Fibroblast of mammary gland (primary cell): ENCODE results near the gene AMH.

ENCODE experiments used
- DNase-seq: peaks from one replicate; pipeline ENCODE4 v3.0.0-alpha.2; 2010; ENCODE audit warnings: low read depth
- H3K4me3 ChIP-seq: 2 replicates; pipeline ENCODE4 v1.5.1; 2011; ENCODE audit warnings: low read depth, mild to moderate bottlenecking, low read length, moderate library complexity; ENCODE audit not compliant: control insufficient read depth
- CTCF ChIP-seq: conservative IDR thresholded peaks from 2 replicates; pipeline ENCODE4 v1.5.1; 2011; ENCODE audit warnings: low read depth, low read length, inconsistent platforms; ENCODE audit not compliant: control insufficient read depth, insufficient read depth

Gene AMH

GRCh38 chr19:2288818-2289713, 39.9 kb downstream of the AMH start:
- no peak for DNase-seq
- no peak overlapping the region for H3K4me3 ChIP-seq

GRCh38 chr19:2289714-2290435, 40.8 kb downstream of the AMH start:
- TF ChIP-seq CTCF, result no peak
- no peak overlapping the region for H3K4me3 ChIP-seq
- no peak for DNase-seq

More at GRCh38 chr19:2288818-2289713, 39.9 kb downstream of the AMH start:
- no peak for TF ChIP-seq CTCF

- no peak for DNase-seq
- no peak overlapping the region for H3K4me3 ChIP-seq
- no peak for TF ChIP-seq CTCF
These were observed 41.5 kb downstream of the AMH start for GRCh38 chr19:2290441-2291184.

- DNase-seq, result no peak
- no peak for TF ChIP-seq CTCF
- no peak overlapping the region for H3K4me3 ChIP-seq
These were observed 42.1 kb downstream of the AMH start for GRCh38 chr19:2291185-2291751.

- peak; percentile 96 for DNase-seq
- no peak overlapping the region for H3K4me3 ChIP-seq
- TF ChIP-seq CTCF, result no peak
These were observed 45.7 kb downstream of the AMH start for GRCh38 chr19:2294687-2295335.

- H3K4me3 ChIP-seq, result no peak overlapping the region
- TF ChIP-seq CTCF, result no peak
- no peak for DNase-seq
These were observed 47.0 kb downstream of the AMH start for GRCh38 chr19:2296141-2296540.
